Measurements from ENCODE around the gene DOCK1.
A peak's percentile ranks its signal among the peaks of the same experiment; 100 is the strongest.

DOCK1 gene

DNA sequence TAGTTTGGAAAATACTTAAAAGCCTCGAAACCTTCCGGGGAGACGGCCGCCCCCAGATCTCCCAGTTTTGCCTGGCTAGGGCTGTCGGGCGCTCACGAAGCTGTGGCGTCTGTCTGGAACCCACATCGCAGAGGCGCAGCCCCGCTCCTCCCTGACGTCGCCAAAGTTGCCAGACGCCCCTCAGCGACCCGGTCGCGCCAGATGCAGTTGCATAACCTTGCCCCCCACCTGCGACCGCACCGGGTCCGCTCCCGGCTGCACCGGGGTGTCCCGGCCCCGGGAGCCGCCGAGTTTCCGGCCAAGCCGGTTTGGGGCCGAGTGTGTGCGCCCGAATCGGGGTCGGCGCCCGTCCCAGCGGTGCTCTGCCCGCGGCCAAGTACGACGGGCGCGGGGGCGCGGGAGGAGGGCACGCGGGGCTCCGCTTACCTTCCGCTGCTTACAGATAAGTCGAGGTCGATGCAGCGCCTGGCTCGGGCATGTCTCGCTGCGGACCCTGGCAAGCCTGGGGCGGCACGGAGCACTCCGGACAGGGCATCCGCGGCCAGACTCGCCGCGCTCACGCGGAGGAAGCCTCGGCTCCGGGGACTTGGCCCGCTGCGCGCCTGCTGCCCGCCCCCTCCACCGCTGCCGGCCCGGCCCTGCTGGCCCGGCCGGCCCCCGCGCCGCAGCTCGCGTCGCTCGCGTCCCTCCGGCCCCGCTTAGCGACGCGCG is 290.5 kb downstream of the DOCK1 start:
- no peak for DNase-seq (ENCODE audit: low read depth)
- TF ChIP-seq, protein P1, sequence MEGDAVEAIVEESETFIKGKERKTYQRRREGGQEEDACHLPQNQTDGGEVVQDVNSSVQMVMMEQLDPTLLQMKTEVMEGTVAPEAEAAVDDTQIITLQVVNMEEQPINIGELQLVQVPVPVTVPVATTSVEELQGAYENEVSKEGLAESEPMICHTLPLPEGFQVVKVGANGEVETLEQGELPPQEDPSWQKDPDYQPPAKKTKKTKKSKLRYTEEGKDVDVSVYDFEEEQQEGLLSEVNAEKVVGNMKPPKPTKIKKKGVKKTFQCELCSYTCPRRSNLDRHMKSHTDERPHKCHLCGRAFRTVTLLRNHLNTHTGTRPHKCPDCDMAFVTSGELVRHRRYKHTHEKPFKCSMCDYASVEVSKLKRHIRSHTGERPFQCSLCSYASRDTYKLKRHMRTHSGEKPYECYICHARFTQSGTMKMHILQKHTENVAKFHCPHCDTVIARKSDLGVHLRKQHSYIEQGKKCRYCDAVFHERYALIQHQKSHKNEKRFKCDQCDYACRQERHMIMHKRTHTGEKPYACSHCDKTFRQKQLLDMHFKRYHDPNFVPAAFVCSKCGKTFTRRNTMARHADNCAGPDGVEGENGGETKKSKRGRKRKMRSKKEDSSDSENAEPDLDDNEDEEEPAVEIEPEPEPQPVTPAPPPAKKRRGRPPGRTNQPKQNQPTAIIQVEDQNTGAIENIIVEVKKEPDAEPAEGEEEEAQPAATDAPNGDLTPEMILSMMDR (IDR thresholded peaks at IDR 0.05; ENCODE audit: control insufficient read depth, extremely low read depth, insufficient read depth), result no peak
- H3K4me3 ChIP-seq (ENCODE audit: low read depth, low read length), result 0 out of 2 replicates have a peak overlapping the region, but pooled peaks have one; percentile 13

DNA sequence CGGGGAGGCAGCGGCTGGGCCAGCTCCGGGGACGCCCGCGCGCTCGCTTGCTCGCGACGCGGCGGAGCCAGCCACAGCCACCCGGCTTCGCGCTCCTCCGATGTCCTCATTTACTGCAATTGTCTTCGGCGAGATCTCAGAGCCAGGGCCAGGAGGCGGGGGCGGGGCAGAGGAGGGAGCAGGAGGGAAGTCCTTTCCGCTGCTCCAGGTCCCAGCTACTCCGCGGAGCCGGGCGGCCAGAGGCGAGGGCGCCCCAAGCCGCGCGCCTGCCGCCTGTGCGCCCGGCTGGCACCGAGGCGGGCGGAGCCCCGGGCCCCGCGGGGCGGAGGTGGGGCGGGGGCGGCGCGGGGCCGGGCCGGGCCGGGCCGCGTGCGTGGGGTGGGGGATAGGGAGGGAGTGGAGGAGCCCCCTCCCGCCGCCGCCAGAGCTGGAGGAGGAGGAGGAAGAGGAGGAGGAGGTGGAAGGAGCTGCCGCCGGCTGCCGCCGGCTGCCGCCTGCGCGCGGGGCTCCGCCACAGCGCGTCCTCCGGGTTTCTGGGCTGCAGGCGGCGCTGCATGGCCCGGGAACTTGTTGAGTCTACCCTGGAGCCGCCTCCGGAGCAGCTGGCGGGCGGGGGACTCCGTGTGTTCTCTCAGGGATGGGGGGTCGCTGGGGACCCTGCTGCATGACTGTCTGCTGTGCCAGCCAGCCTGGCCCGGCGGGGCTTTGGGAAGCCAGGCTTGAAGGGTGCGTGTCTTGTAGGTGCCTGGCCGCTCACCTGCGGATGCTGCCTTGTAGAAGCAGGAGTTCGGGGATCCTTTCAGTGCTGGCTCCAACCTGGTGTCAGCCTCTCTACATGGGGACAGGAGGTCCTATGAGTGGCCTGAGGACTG is 291.3 kb downstream of the DOCK1 start, which contains the start of gene INSYN2A:
INSYN2A (minus strand) TSS at position 310 of the 872 bp plus-strand sequence. CDS start 20,196 bp downstream, outside the sequence.
- peak within 1 kb of the TSS; percentile 20; the same call in 1 of the 2 replicates for H3K4me3 ChIP-seq (ENCODE audit: low read depth, low read length)
- TF ChIP-seq, protein P1 (IDR thresholded peaks at IDR 0.05; ENCODE audit: control insufficient read depth, extremely low read depth, insufficient read depth), result peak; percentile 28; the same call in 1 of the 2 replicates
- no peak for DNase-seq (ENCODE audit: low read depth)

DNA sequence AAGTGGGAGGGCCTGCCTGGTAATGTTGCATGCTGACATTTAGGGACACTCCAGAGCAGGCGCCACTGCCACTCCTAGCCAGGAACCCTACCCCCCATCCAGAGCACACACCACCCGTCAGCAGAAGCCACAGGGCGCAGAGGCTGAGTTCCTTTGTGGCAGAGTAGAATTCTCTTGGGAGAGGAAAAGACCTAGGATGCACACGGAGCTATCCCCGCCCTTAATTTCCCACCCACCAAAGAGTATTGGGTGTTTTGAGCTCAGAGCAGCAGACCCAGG is 291.9 kb downstream of the DOCK1 start:
- no peak overlapping the region for H3K4me3 ChIP-seq (ENCODE audit: low read depth, low read length)
- no peak for DNase-seq (ENCODE audit: low read depth)

DNA sequence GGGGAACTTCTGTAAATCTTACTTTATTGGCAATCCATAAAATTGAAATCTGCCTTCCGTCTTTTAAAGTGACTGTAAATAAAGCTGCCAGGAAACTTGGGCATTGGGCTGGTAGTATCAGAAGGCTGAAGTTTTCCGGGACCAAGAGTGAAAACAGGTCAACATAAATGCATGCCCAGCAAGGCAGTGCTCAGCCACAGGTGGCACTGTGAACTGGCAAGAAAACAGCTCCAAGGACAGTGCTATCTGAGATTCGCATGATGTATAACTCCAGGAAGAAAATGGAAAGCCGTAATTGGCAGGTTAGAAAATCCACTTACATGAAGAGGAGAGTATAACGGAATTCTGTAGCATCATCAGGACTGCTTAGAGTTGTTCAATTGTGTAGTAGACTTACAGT is 293.1 kb downstream of the DOCK1 start:
- DNase-seq (ENCODE audit: low read depth), result no peak
- no peak overlapping the region for H3K4me3 ChIP-seq (ENCODE audit: low read depth, low read length)

More for the DNA sequence above, 291.9 kb downstream of the DOCK1 start:
- TF ChIP-seq, protein P1 (IDR thresholded peaks at IDR 0.05; ENCODE audit: control insufficient read depth, extremely low read depth, insufficient read depth), result no peak

DNA sequence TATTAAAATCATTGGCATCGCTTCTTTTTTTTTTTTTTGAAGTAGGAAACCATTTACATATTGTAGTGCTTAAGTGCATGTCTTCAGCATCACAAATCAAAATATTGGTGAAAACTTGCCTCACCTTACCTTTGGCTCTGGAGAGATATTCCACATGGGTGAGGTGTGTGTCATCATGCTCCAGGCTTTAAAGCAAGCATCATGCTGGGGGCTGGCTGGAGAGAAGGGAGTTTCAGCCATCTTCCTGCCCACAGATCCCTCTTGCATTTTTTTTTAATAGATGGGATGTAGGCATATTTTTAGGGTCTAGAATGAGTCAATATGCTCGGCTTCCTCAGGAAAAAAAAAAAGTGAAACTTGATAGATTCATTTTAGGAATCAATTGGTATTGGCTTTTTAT is 293.5 kb downstream of the DOCK1 start:
- H3K4me3 ChIP-seq (ENCODE audit: low read depth, low read length), result no peak overlapping the region
- no peak for DNase-seq (ENCODE audit: low read depth)
- TF ChIP-seq, protein P1 (IDR thresholded peaks at IDR 0.05; ENCODE audit: control insufficient read depth, extremely low read depth, insufficient read depth), result no peak

More for the DNA sequence above, 293.1 kb downstream of the DOCK1 start:
- TF ChIP-seq, protein P1 (IDR thresholded peaks at IDR 0.05; ENCODE audit: control insufficient read depth, extremely low read depth, insufficient read depth), result peak; percentile 67

DNA sequence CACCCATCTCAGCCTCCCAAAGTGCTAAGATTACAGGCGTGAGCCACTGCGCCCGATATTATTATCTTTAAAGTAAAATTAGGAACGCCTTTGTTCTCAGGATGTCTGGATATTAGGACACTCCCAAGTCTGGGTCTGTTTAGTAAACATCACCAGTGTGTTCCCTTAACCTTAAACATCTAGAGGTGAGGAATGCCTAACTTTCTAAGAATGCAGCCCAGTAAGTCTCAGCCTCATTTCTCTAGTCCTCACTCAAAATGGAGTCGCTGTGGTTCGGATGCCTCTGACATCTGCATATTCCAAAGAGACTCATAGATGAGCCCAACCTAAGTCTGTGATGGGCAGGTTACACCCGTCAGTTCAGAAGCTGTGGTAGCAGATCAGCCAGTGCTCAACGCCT is 295.4 kb downstream of the DOCK1 start:
- TF ChIP-seq, protein P1 (IDR thresholded peaks at IDR 0.05; ENCODE audit: control insufficient read depth, extremely low read depth, insufficient read depth), result no peak
- DNase-seq (ENCODE audit: low read depth), result no peak
- H3K4me3 ChIP-seq (ENCODE audit: low read depth, low read length), result no peak overlapping the region

Data from LNCaP clone FGC (cell line).